ENCODE data around the gene PI4KA.
"Not testable (repeated sequence)": the region's sequence is repeated elsewhere in the genome, so short reads cannot be mapped to it uniquely, and the experiment has no call there.

PI4KA gene

DNA sequence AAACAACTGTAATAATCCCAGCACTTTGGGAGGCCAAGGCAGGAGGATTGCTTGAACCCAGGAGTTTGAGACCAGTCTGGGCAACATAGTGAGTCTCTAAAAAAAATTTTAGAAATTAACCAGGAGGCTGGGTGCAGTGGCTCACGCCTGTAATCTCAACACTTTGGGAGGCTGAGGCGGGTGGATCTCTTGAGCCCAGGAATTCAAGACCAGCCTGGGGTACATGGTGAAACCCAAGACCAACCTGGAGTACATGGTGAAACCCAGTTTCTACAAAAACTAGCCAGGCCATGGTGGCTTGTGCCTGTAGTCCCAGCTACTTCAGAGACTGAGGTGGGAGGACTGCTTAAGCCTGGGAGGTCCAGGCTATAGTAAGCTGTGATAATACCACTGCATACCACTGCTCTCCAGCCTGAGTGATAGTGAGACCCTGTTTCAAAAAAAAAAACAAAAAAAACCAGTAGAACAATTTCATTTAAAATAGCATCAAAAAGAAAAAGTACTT, 11.2 kb downstream of the PI4KA start:
- DNase-seq (ENCODE audit: low read depth): no peak

DNA sequence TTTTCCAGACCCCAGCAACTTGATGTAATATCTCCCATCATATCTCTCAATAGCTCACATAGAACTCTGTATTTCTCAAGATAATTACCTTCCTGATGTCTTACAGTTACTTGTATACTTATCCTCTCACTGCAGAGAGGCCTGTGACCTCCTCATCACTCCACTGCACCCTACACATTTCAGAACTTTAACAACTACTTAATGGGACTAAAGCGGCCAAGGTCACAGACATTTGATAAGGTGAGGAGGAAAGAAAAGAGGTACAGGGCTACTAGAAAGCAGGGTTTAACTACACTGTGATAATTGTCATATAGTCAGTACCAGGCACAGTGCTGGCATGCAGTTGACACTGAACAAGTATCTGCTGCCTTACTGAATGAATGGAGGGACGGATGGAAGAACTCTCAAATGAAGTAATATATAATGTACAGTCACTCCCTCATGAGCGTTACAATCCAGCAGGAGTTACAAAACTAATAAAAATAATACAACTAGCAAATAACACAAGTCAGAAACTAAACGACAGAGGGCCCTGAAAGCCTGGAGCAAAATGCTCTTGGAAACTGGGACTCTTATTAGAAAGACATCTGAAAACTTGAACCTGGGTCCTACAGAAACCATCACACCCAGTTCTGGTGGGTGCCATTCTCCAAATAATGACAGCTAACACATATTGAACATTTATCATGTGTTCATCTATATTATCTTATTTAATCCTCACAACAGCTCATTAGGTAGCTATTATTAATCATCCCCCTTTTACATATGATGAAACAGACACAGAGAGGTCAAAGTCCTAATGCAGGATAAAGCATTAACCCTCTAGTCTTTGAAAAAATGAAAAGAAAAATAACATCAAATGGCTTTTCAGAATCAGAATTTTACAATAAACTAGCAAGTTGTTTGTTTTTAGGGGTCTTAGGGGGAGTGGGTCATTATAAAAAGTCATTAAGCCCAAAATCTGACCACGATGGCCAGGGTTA, 14.3 kb downstream of the PI4KA start:
- no peak for DNase-seq (ENCODE audit: low read depth)

DNA sequence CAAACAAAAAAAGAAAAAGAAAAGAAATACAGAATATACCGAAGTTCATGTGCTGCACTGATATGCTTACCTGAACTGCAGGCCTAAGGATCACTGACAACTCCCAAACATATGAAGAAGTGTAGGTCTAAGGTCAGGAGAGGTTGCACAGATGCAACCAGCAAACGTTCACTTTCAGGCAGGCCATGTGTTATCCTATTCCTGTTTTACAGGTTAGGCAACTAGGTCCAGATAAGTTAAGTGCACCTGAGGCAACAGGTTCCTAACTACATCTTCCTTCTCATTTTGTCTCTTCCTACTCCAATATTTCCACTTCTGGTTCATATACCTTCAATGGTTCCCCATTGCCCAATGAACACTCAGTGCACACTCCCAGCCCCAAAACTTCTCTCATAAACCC, 15.1 kb downstream of the PI4KA start:
- no peak for DNase-seq (ENCODE audit: low read depth)

DNA sequence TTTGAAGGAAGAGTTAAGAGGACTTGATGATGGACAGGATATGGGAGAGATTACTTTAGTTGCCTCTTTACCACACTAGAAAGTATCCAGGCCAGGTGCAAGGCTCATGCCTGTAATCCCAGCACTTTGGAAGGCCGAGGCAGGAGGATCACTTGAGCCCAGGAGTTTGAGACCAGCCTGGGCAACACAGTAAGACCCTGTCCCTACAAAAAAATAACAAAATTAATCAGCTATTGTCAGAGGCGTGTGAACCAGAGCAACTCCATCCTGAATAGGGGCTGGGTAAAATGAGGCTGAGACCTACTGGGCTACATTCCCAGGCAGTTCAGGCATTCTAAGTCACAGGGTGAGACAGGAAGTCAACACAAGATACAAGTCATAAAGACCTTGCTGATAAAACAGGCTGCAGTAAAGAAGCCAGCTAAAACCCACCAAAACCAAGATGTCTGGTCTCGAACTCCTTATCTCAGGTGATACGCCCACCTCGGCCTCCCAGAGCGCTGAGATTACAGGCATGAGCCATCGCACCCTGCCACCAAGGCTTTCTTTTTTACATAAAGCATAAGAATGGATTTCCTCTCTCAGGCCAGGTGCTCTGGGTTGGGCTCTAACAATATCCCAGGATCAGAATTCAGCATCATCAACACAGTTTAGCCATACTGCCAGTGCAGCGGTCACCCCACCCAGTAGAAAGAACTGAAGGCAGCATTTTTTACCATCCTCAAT, 17.8 kb downstream of the PI4KA start:
- no peak for DNase-seq (ENCODE audit: low read depth)

DNA sequence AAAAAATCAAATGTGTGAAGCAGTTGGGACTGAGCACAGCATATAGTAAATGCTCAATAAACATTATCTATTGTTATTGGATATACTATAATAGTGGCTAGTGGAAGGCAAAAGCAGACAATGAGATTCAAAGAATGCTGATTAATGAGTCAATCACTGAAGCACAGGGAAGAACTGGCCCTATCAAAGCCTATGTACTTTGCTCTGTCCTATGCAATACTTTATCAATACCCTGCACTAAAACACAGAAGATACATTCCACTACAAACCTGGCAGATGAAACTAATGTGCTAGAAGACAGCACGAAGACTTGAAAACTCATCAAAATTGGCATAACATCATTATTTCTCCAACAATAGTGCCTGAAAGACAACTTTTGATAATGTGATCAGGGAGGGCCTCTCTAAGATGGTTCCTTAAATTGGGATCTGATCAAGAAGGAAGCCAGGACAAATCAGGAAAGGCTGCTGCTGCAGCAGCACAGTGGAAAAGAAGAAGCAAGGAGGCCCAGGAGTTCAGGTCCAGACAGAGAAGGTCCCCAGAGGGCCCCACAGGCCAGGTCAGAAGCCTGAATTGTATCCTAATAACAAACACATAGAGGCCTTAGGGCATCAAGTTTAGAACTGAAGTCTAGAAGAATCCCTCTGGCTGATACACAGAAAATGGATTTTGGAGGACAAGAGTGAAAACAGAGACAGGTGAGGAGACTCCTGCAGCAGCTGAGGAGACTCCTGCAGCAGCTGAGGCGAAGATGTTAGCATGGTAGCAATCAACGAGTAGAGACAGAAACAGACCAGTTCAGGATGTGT, 18.6 kb downstream of the PI4KA start:
- DNase-seq (ENCODE audit: low read depth): no peak

DNA sequence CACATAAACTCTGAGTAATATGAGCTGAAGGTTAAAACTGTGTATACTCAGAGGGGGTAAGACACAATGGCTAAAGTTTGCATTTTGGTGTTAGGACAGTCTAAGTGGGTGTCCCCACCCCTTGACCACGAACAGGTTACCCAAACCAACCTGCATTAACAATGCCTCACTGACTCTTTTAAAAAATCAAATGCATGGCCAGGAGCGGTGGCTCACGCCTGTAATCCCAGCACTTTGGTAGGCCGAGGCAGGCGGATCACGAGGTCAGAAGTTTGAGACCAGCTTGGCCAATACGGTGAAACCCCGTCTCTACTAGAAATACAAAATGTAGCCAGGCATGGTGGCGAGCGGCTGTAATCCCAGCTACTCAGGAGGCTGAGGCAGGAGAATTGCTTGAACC, 19.3 kb downstream of the PI4KA start:
- not testable (repeated sequence) for DNase-seq (ENCODE audit: low read depth)

DNA sequence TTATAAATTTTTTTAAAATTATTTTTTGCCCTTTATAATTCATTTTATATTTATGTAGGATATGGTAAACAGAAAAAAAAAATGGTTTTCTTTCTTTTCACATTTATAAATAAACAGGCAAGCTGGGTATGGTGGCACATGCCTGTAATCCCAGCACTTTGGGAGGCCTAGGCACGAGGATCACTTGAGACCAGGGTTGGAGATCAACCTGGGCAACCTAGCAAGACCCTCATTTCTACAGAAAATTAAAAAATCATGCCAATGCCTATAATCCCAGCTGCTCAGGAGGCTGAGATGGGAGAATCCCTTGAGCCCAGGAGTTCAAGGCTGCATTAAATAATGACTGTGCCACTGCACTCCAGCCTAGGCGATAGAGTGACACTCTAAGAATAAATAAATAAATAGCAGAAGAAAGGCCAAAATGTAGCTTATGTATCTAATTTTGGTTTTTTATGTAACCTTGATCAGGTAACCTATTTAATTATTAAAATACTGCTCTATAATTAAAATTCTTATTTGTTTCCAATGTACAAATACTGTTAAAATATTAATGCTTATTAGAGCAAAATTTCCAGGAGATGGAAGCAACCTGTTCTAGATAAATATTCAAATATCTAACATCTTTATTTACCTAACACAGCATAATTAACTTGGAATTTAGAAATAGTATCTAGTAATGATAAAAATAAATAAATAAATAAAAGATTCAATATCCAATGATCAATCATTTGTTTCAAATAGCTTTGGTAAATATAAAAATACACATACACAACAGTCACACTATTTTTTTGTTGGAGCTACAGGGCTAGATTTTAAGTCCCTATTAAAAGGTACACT, 21.4 kb downstream of the PI4KA start:
- no peak for DNase-seq (ENCODE audit: low read depth)

DNA sequence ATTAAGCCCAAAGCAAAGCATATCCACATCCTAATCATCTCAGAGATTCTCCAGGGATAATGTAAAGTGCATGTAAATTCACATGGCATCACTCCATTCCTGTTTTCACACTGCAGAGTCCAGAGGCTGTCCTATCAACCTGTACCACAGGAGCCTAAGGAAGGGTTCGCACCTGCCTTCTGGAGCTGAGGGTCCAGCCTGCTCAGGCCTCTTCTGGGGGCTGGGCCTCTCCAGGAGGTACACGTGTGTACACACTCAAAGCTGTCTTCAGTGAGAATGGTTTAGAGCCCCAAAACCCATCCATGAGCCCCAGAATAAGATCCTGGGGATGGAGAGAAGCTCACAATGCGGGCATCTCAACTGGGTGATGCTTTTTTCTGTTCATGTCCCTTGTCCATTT, 23.9 kb downstream of the PI4KA start:
- no peak for DNase-seq (ENCODE audit: low read depth)

DNA sequence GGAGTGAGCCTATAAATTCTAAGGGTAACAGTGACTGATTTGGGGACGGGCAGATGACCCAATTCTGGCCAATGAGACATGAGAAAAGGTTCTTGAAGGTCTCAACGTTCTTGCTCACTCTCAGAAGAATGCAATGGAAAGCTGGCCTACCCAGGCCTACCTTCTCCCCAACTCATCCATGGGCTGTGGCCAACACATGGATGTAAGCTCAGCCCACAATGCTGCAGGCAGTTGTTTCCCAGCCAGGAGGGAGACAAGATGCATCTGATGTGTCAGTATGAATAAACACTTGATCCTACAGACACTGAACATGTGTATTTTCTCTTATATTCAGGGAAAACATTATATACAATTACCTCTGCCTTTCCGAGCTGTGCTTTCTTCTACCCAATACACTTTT, 24.4 kb downstream of the PI4KA start:
- no peak for DNase-seq (ENCODE audit: low read depth)

DNA sequence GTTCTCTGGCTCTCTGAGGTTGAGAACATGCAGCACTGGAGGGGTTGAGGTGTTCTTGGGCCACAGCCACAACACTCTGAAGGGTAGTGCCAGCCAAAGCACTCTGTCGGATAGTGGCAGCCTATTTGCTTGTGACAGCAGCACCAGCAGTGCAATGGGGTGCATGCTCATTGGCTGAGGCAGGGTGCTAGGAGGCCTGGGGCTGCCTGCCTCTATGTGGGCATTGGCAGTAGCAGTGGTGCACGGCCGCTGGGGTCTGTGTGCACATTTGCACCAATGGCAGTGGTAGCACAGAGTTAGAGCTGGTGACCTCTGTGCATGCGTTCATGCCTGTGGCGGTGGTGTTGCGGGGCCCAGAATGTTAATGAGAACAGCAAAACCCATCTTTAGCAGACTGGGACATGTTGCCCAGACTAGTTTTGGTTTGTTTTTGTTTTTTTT, 25.4 kb downstream of the PI4KA start:
- no peak for DNase-seq (ENCODE audit: low read depth)

DNA sequence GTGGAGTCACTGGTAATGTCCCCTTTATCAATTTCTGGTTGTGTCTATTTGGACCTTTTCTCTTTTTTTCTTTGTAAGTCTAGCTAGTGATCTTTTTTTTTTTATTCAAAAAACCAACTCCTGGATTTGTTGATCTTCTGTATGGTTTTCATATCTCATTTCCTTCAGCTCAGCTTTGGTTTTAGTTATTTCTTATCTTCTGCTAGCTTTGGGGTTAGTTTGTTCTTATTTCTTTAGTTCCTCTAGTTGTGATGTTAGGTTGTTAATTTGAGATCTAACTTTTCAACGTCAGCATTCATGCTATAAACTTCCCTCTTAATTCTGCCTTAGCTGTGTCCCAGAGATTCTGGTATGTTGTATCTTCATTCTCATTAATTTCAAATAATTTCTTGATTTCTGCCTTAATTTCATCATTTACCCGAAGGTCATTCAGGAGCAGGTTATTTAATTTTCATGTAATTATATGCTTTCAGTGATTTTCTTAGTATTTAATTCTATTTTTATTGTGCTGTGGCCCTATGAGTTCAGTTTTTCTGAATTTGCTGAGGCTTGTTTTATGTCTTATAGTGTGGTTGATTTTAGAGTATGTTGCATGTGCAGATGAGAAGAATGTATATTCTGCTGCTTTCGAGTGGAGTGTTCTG, 29.0 kb downstream of the PI4KA start:
- no peak for DNase-seq (ENCODE audit: low read depth)

DNA sequence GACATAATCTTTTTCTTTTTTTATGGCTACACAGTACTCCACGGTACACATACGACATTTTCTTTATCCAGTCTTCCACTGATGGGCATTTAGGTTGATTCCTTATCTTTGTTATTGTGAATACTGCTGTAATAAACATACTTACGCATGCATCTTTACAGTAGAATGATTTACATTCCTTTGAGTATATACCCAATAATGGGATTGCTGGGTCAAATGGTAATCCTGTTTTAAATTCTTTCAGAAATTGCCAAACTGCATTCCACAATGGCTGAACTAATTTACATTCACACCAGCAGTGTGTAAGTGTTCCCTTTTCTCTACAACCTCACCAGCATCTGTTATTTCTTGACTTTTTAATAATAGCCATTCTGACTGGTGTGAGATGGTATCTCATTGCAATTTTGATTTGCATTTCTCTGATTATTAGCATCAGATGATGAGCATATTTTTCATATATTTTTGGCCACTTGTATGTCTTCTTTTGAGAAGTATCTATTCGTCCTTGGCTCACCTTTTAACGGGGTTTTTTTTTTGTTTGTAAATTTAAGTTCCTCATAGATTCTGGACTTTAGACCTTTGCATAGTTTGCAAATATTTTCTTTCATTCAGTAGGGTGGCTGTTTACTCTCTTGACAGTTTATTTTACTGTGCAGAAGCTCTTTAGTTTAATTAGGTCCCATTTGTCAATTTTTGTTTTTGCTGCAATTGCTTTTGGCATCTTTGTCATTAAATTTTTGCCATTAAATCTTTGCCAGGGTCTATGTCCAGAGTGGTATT, 32.0 kb downstream of the PI4KA start:
- not testable (repeated sequence) for DNase-seq (ENCODE audit: low read depth)

DNA sequence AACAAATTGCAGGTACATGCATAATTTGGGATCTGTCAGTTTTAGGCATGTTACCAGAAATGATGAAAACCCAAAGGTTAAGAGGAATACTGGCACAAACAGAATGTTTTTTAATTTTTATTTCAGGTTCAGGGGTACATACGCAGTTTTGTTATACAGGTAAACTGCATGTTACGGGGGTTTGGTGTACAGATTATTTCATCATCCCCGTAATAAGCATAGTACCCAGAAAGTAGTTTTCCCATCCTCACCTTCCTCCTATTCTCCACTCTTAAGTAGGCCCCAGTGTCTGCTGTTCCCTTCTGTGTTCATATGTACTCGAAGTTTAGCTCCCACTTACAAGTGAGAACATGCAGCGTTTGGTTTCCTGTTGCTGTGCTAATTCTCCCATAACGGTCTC, 33.0 kb downstream of the PI4KA start:
- DNase-seq (ENCODE audit: low read depth): no peak

DNA sequence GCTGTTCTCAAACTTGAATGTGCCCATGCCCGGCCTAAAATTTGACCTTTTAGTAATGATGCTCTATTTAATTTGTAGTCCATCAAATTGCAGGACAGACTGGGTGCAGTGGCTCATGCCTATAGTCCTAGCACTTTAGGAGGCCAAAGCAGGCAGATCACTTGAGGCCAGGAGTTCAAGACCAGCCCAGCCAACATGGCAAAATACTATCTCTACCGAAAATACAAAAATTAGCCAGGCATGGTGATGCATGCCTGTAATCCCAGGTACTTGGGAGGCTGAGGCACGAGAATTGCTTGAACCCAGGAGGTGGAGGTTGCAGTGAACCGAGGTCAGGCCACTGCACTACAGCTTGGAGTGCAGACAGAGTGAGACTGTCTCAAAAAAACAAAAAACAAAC, 33.4 kb downstream of the PI4KA start:
- not testable (repeated sequence) for DNase-seq (ENCODE audit: low read depth)

DNA sequence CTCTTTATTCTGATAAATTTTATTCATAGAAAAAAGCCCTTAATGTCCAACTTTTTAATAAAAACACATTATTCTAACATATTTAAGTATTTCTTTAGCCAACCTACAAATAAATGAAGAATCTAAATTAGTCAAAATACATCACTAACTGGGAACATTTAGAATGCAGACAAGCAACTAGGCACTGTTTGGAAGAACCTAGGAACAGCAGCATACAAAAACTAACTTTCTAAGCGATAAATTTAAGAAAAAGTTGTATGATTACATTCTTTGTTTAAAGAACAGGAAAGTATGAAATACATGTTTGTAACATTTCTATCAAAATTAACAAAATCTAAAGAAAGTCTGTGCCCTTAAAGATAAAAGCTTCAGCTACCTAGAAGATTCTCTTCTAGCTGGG, 35.3 kb downstream of the PI4KA start:
- DNase-seq (ENCODE audit: low read depth): no peak

DNA sequence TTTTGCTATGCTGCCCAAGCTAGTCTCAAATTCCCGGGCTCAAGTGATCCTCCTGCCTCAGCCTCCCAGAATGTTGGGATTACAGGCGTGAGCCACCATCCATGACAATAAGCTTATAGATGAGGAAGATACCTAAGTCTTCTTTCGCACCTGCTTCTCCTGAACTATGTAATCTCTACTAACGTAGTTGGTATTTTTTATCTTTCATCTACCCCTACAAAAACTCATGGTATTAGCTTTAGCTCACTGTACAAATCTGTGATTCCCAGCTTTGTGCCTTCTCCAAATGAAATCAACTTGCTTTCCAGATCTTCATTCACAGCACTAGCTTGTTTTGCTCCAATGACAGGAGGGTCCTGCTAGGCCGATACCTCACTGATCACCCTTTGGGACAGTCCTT, 36.4 kb downstream of the PI4KA start:
- no peak for DNase-seq (ENCODE audit: low read depth)

DNA sequence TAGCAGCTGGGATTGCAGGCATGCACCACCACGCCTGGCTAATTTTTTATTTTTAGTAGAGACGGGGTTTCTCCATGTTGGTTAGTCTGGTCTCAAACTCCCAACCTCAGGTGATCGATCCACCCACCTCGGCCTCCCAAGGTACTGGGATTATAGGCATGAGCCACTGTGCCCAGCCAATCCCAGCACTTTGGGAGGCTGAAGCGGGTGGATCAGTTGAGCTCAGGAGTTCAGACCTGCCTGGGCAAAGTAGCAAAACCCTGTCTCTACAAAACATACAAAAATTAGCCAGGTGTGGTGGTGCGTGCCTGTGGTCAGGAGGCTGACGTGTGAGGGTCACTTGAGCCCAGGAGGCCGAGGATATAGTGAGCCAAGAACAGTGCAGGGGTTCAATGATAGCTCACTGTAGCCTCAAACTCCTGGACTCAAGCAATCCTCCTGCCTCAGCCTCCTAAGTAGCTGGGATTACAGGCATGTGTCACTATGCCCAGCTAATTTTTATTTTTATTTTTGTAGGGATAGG, 36.8 kb downstream of the PI4KA start:
- not testable (repeated sequence) for DNase-seq (ENCODE audit: low read depth)

DNA sequence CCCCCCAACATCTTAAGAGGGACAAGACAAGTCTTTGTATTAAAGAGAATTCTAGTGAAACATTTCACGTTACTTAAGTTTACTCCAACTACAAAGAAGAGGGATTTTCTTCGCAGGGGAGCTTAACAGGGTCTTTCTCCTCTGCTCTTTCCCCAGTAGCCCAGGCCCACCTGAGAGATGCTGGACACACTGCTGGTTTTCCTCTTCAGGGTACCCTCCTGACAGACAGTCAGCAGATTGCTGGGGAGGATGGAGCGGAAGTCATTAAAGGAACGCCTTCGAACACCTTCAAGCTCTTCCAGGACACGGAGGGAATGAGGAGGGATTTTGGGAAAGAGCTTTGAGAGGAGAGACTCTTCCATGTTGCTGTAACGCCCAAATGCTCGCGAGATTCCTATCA, 39.1 kb downstream of the PI4KA start:
- no peak for DNase-seq (ENCODE audit: low read depth)

DNA sequence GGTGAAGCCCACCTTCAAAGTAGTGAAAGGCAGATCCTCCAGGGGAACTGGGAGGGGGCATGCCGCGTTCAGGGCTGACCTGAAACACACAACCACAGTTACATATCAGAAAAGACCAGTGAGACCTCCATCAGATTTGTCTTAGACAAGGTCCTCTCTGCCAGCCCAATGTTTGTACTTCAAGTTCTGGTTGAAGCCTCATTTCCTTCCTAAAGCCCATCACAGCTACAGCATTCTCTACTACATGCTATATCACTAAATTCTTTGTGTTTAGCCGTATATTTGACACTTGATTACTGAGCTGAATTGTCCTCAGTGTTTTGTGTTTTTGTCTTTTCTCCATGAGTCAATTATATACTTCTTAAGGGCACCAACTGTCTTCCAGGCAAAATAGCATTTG, 40.1 kb downstream of the PI4KA start:
- no peak for DNase-seq (ENCODE audit: low read depth)

DNA sequence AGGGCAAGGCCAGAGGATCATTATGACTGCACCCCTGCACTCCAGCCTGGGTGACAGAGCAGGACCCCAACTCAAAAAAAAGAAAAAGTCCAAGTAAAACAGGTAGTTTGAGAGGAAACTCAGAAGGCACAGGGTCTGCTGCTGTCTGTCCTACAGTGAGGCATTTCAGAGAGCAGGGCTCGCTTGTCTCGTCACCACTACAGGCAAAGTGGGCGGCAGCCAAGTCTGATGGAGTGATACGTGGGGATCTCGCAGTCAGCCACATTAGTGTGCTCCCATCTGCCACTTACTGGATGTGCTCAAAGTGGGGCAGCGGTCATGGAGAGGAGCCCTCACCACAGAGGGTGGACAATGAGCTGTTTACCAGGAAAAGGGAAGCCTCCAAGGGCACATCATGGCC, 42.1 kb downstream of the PI4KA start:
- DNase-seq (ENCODE audit: low read depth): no peak
